ENCODE data around the gene CCDC57. TPM values are rescaled to one million over a fixed set of nuclear protein-coding genes. Genes with fewer than 3 reads are reported as not detected.
"Not testable (repeated sequence)": the region's sequence is repeated elsewhere in the genome, so short reads cannot be mapped to it uniquely, and the experiment has no call there.

Gene CCDC57
- total RNA-seq, 1 experiment from 2014 or later: 69.9 TPM

DNA sequence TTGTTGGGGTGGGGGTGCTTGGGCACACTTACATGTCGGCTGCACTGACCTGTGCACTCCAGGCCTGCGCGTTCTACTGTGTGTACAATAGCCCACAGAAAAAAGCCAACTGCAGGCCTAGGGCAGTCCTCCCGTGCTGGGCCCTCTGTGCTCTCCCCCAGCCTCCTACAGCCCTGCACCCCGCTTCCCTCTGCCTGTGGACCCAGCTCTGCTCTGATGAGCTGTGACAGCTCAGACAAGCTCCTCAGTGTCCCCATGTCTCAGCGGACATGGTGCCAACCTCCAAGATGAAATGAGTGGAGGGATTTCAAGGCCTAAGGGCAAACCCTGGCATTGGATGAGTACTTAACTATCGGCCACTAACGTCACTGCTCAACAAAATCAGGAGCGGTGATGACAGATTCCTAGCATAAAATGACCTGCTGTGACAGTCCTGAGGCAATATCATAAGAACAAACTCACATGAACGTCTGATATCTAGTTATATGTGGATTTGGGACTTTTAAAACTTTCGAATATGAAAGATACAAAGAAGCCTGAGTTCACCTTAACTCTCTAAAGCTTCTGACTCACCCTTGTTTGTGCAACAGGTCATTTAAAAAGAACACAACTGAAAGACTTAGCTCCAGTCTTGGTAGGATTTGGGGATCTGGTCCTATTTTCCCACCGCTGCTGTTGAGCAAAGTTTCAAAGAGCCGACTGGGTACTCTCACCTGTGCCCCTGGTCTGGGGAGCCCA, 34.7 kb downstream of the CCDC57 start:
- CTCF ChIA-PET: no interaction called here
- intact Hi-C loops (cut with micrococcal nuclease; ENCODE audit: unreplicated experiment): no loop called here

DNA sequence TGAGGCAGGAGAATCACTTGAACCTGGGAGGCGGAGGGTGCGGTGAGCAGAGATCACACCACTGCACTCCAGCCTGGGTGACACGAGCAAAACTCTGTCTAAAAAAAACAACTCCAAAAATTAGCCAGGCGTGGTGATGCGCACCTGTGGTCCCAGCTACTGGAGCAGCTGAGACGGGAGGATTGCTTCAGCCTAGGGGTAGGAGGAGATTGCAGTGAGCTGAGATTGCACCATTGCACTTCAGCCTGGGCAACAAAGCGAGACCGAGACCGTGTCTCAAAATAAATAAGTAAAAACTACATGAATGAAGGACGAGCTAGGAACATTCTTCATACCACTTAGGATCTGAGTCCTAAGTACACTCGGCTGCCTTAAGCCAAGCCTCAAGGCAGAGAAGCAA, 35.4 kb downstream of the CCDC57 start:
- H3K36me3 Mint-ChIP-seq (ENCODE audit: insufficient read depth, unreplicated experiment): peaks cover 21% of the 10 kb centered on the region
- no peak overlapping the region for H3K4me3 Mint-ChIP-seq (ENCODE audit: low read depth, unreplicated experiment)
- H3K9me3 Mint-ChIP-seq (ENCODE audit: low read depth, unreplicated experiment): no peaks in the 10 kb centered on the region
- TF ChIP-seq CTCF (IDR thresholded peaks at IDR 0.05; ENCODE audit: unreplicated experiment): no peak
- no peaks in the 10 kb centered on the region for H3K4me1 Mint-ChIP-seq (ENCODE audit: low read depth, unreplicated experiment)
- intact Hi-C loops (cut with micrococcal nuclease; ENCODE audit: unreplicated experiment): no loop called here
- no peak for DNase-seq
- CTCF ChIA-PET: interaction anchor here (0.5 kb wide), 1 partner anchor 129 kb away, joined by 3 read pairs; no protein-coding TSS in a partner anchor
- no peaks in the 10 kb centered on the region for H3K27me3 Mint-ChIP-seq (ENCODE audit: unreplicated experiment)
- no TSS peak for BruUV-seq (replicated peaks)
- no peak overlapping the region for H3K27ac Mint-ChIP-seq (ENCODE audit: unreplicated experiment)

More for the DNA sequence above, 34.7 kb downstream of the CCDC57 start:
- H3K36me3 Mint-ChIP-seq (ENCODE audit: insufficient read depth, unreplicated experiment): peaks cover 16% of the 10 kb centered on the region
- H3K9me3 Mint-ChIP-seq (ENCODE audit: low read depth, unreplicated experiment): no peaks in the 10 kb centered on the region
- no TSS peak for BruUV-seq (replicated peaks)
- no peak for DNase-seq
- H3K27me3 Mint-ChIP-seq (ENCODE audit: unreplicated experiment): no peaks in the 10 kb centered on the region
- no peak for TF ChIP-seq CTCF (IDR thresholded peaks at IDR 0.05; ENCODE audit: unreplicated experiment)
- H3K4me1 Mint-ChIP-seq (ENCODE audit: low read depth, unreplicated experiment): no peaks in the 10 kb centered on the region
- H3K27ac Mint-ChIP-seq (ENCODE audit: unreplicated experiment): no peak overlapping the region
- H3K4me3 Mint-ChIP-seq (ENCODE audit: low read depth, unreplicated experiment): no peak overlapping the region

- Mint-ChIP-seq H3K4me3 (ENCODE audit: low read depth, unreplicated experiment) (no peak overlapping the region), H3K27ac (ENCODE audit: unreplicated experiment) (no peak overlapping the region), H3K27me3 (ENCODE audit: unreplicated experiment) (no peaks in the 10 kb centered on the region), H3K9me3 (ENCODE audit: low read depth, unreplicated experiment) (no peaks in the 10 kb centered on the region), H3K36me3 (ENCODE audit: insufficient read depth, unreplicated experiment) (peaks cover 24% of the 10 kb centered on the region), H3K4me1 (ENCODE audit: low read depth, unreplicated experiment) (no peaks in the 10 kb centered on the region)
- no peak for TF ChIP-seq CTCF (IDR thresholded peaks at IDR 0.05; ENCODE audit: unreplicated experiment)
- CTCF ChIA-PET: no interaction called here
- no TSS peak for BruUV-seq (replicated peaks)
- DNase-seq: no peak
- intact Hi-C loops (cut with micrococcal nuclease; ENCODE audit: unreplicated experiment): no loop called here
These were observed 36.7 kb downstream of the CCDC57 start for GRCh38 chr17:82175951-82176350.

- DNase-seq: no peak
- Mint-ChIP-seq H3K27ac (ENCODE audit: unreplicated experiment) (no peak overlapping the region), H3K4me1 (ENCODE audit: low read depth, unreplicated experiment) (no peaks in the 10 kb centered on the region), H3K4me3 (ENCODE audit: low read depth, unreplicated experiment) (no peak overlapping the region), H3K36me3 (ENCODE audit: insufficient read depth, unreplicated experiment) (peaks cover 20% of the 10 kb centered on the region), H3K9me3 (ENCODE audit: low read depth, unreplicated experiment) (no peaks in the 10 kb centered on the region), H3K27me3 (ENCODE audit: unreplicated experiment) (no peaks in the 10 kb centered on the region)
- CTCF ChIA-PET: no interaction called here
- BruUV-seq (replicated peaks): no TSS peak
- no peak for TF ChIP-seq CTCF (IDR thresholded peaks at IDR 0.05; ENCODE audit: unreplicated experiment)
- intact Hi-C loops (cut with micrococcal nuclease; ENCODE audit: unreplicated experiment): no loop called here
These were observed 37.4 kb downstream of the CCDC57 start for GRCh38 chr17:82175201-82175600.

DNA sequence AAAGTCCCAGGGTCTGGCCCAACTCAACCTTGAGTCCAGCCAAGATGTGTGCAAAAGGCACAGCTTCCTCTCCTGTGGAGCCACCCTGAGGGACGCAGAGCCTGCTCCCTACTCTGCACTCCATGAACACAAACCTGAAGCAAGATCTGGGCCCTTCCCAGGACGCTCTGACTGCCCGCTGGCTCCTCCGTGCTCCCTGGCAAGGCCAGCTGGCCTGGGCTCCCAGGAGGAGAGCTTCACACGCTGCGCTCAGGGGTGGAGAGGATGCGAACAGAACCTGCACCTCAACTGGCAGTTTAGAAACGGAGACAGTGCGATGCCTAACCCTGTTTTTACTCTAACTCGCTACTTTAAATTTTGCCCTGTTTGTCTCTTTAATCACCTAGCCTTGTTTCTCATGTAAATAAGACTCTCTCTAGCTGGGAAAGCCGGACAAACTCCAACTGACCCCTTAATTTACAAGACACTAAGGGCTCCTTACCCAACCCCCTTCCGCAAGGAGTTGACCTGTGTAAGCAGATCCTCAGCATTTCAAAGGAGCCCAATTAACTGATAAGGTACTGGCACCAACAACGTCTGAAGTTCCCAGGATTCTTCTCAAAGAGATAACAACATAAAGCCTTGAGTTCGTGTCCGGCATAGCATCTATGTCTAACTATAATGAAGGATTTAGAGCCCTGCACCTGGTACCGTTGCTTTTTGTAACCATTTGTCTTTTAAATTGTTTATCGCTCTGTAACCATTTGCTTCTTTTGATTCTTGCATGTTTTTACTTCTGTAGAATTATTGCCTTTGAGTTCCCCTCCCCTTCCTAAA, 38.4 kb downstream of the CCDC57 start:
- BruUV-seq (replicated peaks); intact Hi-C loops (cut with micrococcal nuclease; ENCODE audit: unreplicated experiment); DNase-seq; H3K4me3 Mint-ChIP-seq (ENCODE audit: low read depth, unreplicated experiment); H3K4me1 Mint-ChIP-seq (ENCODE audit: low read depth, unreplicated experiment); H3K27ac Mint-ChIP-seq (ENCODE audit: unreplicated experiment); H3K27me3 Mint-ChIP-seq (ENCODE audit: unreplicated experiment); H3K9me3 Mint-ChIP-seq (ENCODE audit: low read depth, unreplicated experiment): not testable (repeated sequence)
- CTCF ChIA-PET: interaction anchor here (0.5 kb wide), 1 partner anchor 361 kb away, joined by 3 read pairs; no protein-coding TSS in a partner anchor
- H3K36me3 Mint-ChIP-seq (ENCODE audit: insufficient read depth, unreplicated experiment): peaks cover 20% of the 10 kb centered on the region

All from Calu3 (cell line).